ENCODE results near the gene C1QTNF9. TPM values are rescaled to one million over a fixed set of nuclear protein-coding genes. Genes with fewer than 3 reads are reported as not detected.
"Not testable (repeated sequence)": the region's sequence is repeated elsewhere in the genome, so short reads cannot be mapped to it uniquely, and the experiment has no call there.

The C1QTNF9 gene
- total RNA-seq, 6 experiments from 2014 or later = 0.11 to 0.21 (median 0.17) TPM; not detected in 2

DNA sequence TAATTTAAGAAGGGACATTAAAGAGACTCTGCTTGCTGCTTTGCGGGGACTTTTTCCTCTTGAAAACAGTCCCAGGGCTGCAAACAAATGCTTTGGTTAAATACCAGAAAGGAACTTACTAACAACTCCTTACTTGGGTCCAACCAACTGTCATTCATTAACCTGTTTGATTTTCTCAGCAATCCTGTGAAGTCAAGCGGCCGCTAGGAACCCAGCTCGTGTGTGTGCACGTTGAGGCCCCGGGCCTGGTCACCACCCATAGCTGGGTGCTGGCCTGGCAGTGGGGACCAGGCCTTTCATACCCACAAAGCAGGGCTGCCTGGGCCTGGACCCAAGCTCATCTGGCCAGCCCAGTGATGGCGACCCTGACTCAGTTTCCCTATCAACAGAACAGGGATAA, 50.7 kb downstream of the C1QTNF9 start:
- no peak overlapping the region for H3K27ac ChIP-seq
- ATAC-seq (no peak), DNase-seq (no peak)
- H3K27me3 ChIP-seq = no peaks in the 10 kb centered on the region
- intact Hi-C loops (cut with DNase I) = no loop called here
- H3K36me3 ChIP-seq = no peaks in the 10 kb centered on the region
- no peaks in the 10 kb centered on the region for H3K4me1 ChIP-seq
- no peak overlapping the region for H3K4me3 ChIP-seq
- no peaks in the 10 kb centered on the region for H3K9me3 ChIP-seq
- TF ChIP-seq POLR2A (IDR thresholded peaks at IDR 0.05) = no peak
- no peak for TF ChIP-seq CTCF (IDR thresholded peaks at IDR 0.05)
- WGBS (ENCODE audit: insufficient coverage, low coverage, low lambda C conversion rate, missing lambda C conversion rate) = 66% methylated on average over 6 of the region's 7 CpGs

DNA sequence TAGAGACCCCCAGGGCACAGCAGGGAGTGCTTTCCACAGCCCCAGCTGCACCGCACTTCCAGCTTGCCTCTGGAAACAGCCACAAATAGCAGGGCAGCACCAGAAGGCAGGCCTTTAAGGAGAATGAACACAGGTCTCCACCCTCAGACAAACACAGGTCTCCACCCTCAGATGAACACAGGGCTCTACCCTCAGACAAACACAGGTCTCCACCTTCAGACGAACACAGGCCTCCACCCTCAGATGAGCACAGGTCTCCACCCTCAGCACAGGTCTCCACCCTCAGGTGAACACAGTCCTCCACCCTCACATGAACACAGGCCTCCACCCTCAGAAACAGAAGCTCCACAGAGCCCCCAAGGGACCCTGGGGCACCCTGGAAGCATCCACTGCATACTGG, 51.7 kb downstream of the C1QTNF9 start:
- no peaks in the 10 kb centered on the region for H3K27me3 ChIP-seq
- H3K4me1 ChIP-seq = no peaks in the 10 kb centered on the region
- intact Hi-C loops (cut with DNase I) = no loop called here
- H3K9me3 ChIP-seq = no peaks in the 10 kb centered on the region
- no peak overlapping the region for H3K27ac ChIP-seq
- no peak overlapping the region for H3K4me3 ChIP-seq
- no peak for ATAC-seq
- no peak for DNase-seq
- TF ChIP-seq POLR2A (IDR thresholded peaks at IDR 0.05) (no peak), CTCF (IDR thresholded peaks at IDR 0.05) (no peak)
- no CpG with 5 or more reads among the region's 2 CpGs for WGBS (ENCODE audit: insufficient coverage, low coverage, low lambda C conversion rate, missing lambda C conversion rate)
- H3K36me3 ChIP-seq = no peaks in the 10 kb centered on the region

DNA sequence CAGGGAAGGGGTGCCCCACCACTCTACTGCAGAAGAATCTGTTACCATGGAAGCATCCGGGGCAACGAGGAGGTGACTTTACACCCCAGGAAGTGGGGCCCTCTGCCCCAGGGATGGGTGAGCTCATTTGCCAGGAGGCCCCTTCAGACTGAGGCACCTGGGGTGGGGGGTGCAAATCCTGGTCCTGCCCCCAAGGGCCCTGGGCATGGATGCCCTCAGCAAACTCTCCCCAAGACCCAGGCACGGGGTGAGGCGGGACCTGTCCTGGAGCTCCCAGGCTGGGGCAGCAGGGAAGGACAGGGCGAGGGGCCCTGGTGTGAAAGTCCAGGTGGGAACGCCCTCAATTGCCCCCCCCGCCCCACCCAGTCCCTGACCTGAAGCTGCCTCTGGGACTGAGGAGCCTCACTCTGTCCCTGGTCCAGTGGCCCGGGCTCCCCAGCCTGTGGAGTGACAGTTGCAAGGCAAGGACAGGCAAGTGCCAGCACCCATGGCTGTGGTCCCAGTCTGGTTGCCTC, 52.5 kb downstream of the C1QTNF9 start:
- H3K36me3 ChIP-seq = no peaks in the 10 kb centered on the region
- no peaks in the 10 kb centered on the region for H3K9me3 ChIP-seq
- no peaks in the 10 kb centered on the region for H3K4me1 ChIP-seq
- intact Hi-C loops (cut with DNase I) = no loop called here
- ATAC-seq (no peak), DNase-seq (no peak)
- no peak overlapping the region for H3K4me3 ChIP-seq
- TF ChIP-seq POLR2A (IDR thresholded peaks at IDR 0.05) (no peak), CTCF (IDR thresholded peaks at IDR 0.05) (no peak)
- H3K27me3 ChIP-seq = no peaks in the 10 kb centered on the region
- WGBS (ENCODE audit: insufficient coverage, low coverage, low lambda C conversion rate, missing lambda C conversion rate) = 80% methylated on average over 1 of the region's 8 CpGs
- H3K27ac ChIP-seq = no peak overlapping the region

GRCh38 chr13:24362435-24362952, 53.1 kb downstream of the C1QTNF9 start:
- intact Hi-C loops (cut with DNase I) = no loop called here
- H3K27ac ChIP-seq = no peak overlapping the region
- DNase-seq (no peak), ATAC-seq (no peak)
- H3K4me1 ChIP-seq = no peaks in the 10 kb centered on the region
- H3K27me3 ChIP-seq = no peaks in the 10 kb centered on the region
- no CpG with 5 or more reads among the region's 9 CpGs for WGBS (ENCODE audit: insufficient coverage, low coverage, low lambda C conversion rate, missing lambda C conversion rate)
- no peaks in the 10 kb centered on the region for H3K9me3 ChIP-seq
- no peak overlapping the region for H3K4me3 ChIP-seq
- no peaks in the 10 kb centered on the region for H3K36me3 ChIP-seq
- TF ChIP-seq POLR2A (IDR thresholded peaks at IDR 0.05) (no peak), CTCF (IDR thresholded peaks at IDR 0.05) (no peak)

GRCh38 chr13:24365191-24365590, 55.8 kb downstream of the C1QTNF9 start:
- ATAC-seq = no peak
- intact Hi-C loops (cut with DNase I) = no loop called here
- TF ChIP-seq POLR2A (IDR thresholded peaks at IDR 0.05) (no peak), CTCF (IDR thresholded peaks at IDR 0.05) (no peak)
- Histone ChIP-seq H3K27ac (no peak overlapping the region), H3K36me3 (no peaks in the 10 kb centered on the region), H3K4me1 (no peaks in the 10 kb centered on the region), H3K4me3 (no peak overlapping the region), H3K27me3 (no peaks in the 10 kb centered on the region), H3K9me3 (no peaks in the 10 kb centered on the region)
- no peak for DNase-seq
- WGBS (ENCODE audit: insufficient coverage, low coverage, low lambda C conversion rate, missing lambda C conversion rate) = 75% methylated on average over 4 of the region's 9 CpGs

GRCh38 chr13:24366315-24366714, 56.9 kb downstream of the C1QTNF9 start:
- DNase-seq; H3K4me3 ChIP-seq; H3K9me3 ChIP-seq; H3K36me3 ChIP-seq; intact Hi-C loops (cut with DNase I); H3K27ac ChIP-seq; H3K4me1 ChIP-seq; ATAC-seq; H3K27me3 ChIP-seq: not testable (repeated sequence)
- WGBS (ENCODE audit: insufficient coverage, low coverage, low lambda C conversion rate, missing lambda C conversion rate) = 80% methylated on average over 6 of the region's 8 CpGs

- H3K36me3 ChIP-seq; H3K27ac ChIP-seq; H3K4me3 ChIP-seq; DNase-seq; ATAC-seq; H3K9me3 ChIP-seq; intact Hi-C loops (cut with DNase I); H3K4me1 ChIP-seq; H3K27me3 ChIP-seq: not testable (repeated sequence)
- 62% methylated on average over 5 of the region's 9 CpGs for WGBS (ENCODE audit: insufficient coverage, low coverage, low lambda C conversion rate, missing lambda C conversion rate)
These were observed 61.9 kb downstream of the C1QTNF9 start for GRCh38 chr13:24371273-24371672.

Measured in right lobe of liver (tissue), 6 donors.